Activated B cell treated with CpG ODN at 0.5 μM for 24 hours (primary cell): ENCODE data around the gene PSMA3. TPM values are rescaled to one million over a fixed set of nuclear protein-coding genes. Genes with fewer than 3 reads are reported as not detected.

Experiments
- ATAC-seq: fragments of 200-7000 bp; cut with Tn5 transposase; one replicate; pipeline ENCODE4 v1.10.0; 2021; ENCODE audit warnings: low read depth, mild to moderate bottlenecking, moderate library complexity
- CTCF ChIA-PET: fragments of 350-600 bp; sonication (Branson Sonifier 250); formaldehyde crosslinking; loops from one replicate; lab custom pipeline; 2021; ENCODE audit warnings: antibody characterized with exemption; lab: Charles Lee
- POLR2A ChIA-PET: fragments of 350-600 bp; sonication (Branson Sonifier 250); formaldehyde crosslinking; loops from one replicate; lab custom pipeline; 2021; ENCODE audit warnings: antibody characterized with exemption; lab: Charles Lee
- DNase-seq: peaks from one replicate; pipeline ENCODE4 v3.0.0; 2022
- H3K27ac Mint-ChIP-seq: one replicate; pipeline ENCODE4 v1.8.0; 2020; ENCODE audit warnings: mixed read lengths
- H3K27me3 Mint-ChIP-seq: one replicate; pipeline ENCODE4 v1.8.0; 2021; ENCODE audit warnings: mixed read lengths
- H3K36me3 Mint-ChIP-seq: one replicate; pipeline ENCODE4 v1.8.0; 2021; ENCODE audit warnings: low read depth, mixed read lengths
- H3K4me1 Mint-ChIP-seq: one replicate; pipeline ENCODE4 v1.8.0; 2021; ENCODE audit warnings: mixed read lengths
- H3K4me3 Mint-ChIP-seq: one replicate; pipeline ENCODE4 v1.8.0; 2020; ENCODE audit warnings: mild to moderate bottlenecking, mixed read lengths
- H3K9me3 Mint-ChIP-seq: one replicate; pipeline ENCODE4 v1.8.0; 2020; ENCODE audit warnings: mixed read lengths
- CTCF ChIP-seq: fragments of 200-600 bp; IDR thresholded peaks from one replicate; pipeline ENCODE4 v1.8.0; 2022; ENCODE audit warnings: antibody characterized with exemption, mild to moderate bottlenecking
- intact Hi-C: fragments of 100-400 bp; cut with micrococcal nuclease; formaldehyde crosslinking; loops from one replicate; pipeline ENCODE4 v1.15.1; 2024
- total RNA-seq: library from RNA; stranded (reverse); gene quantifications from 2 replicates; pipeline ENCODE4 v1.2.3, GENCODE V29; 2022

Gene PSMA3
- total RNA-seq: 204 and 208 TPM in 2 replicates

- Mint-ChIP-seq H3K4me1 (peaks cover 51% of the 10 kb centered on the region), H3K36me3 (peaks cover 37% of the 10 kb centered on the region), H3K27ac (peak within 1 kb of the TSS; percentile 98), H3K4me3 (peak within 1 kb of the TSS; percentile 98), H3K9me3 (no peaks in the 10 kb centered on the region), H3K27me3 (peaks cover 1% of the 10 kb centered on the region)
- ChIA-PET POLR2A (interaction anchor here (0.6 to 4.4 kb wide), 6 partner anchors 13 to 392 kb away, joined by 3 to 56 read pairs (median 8); partner anchors contain the start of genes ACTR10, ARID4A, KIAA0586 and TIMM9), CTCF (interaction anchor here (1.9 kb wide), 1 partner anchor 54 kb away, joined by 7 read pairs; the partner anchor contains the start of gene ARID4A)
- intact Hi-C loops: loop anchor here (1.0 to 10.0 kb wide), 9 partner anchors 16 to 1240 kb away; partner anchors contain the start of genes ACTR10, AP5M1, ARID4A and DAAM1
- no peak for TF ChIP-seq CTCF
- DNase-seq (peak; percentile 94), ATAC-seq (peak; percentile 91)
These were observed at the start of gene PSMA3 for GRCh38 chr14:58244556-58245387. Gene PSMA3, plus strand, starts transcription at chr14:58244843. Its CDS starts 78 bp downstream, at chr14:58244921.

- peaks cover 9% of the 10 kb centered on the region for H3K36me3 Mint-ChIP-seq
- H3K4me1 Mint-ChIP-seq: peaks cover 20% of the 10 kb centered on the region
- no peak overlapping the region for H3K27ac Mint-ChIP-seq
- intact Hi-C loops: loop anchor here (5.0 kb wide), 1 partner anchor 441 kb away; the partner anchor contains the start of gene DACT1
- ChIA-PET POLR2A (no interaction called here), CTCF (no interaction called here)
- H3K4me3 Mint-ChIP-seq: no peak overlapping the region
- ATAC-seq (no peak), DNase-seq (no peak)
- no peaks in the 10 kb centered on the region for H3K9me3 Mint-ChIP-seq
- peaks cover 6% of the 10 kb centered on the region for H3K27me3 Mint-ChIP-seq
- TF ChIP-seq CTCF: no peak
These were observed 48.4 kb upstream of the PSMA3 start for GRCh38 chr14:58196198-58196597.

- POLR2A ChIA-PET: interaction anchor here (2.7 kb wide), 1 partner anchor 47 kb away, joined by 25 read pairs; the partner anchor contains the start of gene PSMA3
- CTCF ChIA-PET: no interaction called here
- Mint-ChIP-seq H3K36me3 (peaks cover 12% of the 10 kb centered on the region), H3K27me3 (peaks cover 4% of the 10 kb centered on the region), H3K4me1 (peaks cover 28% of the 10 kb centered on the region), H3K27ac (no peak overlapping the region), H3K9me3 (no peaks in the 10 kb centered on the region), H3K4me3 (no peak overlapping the region)
- TF ChIP-seq CTCF: no peak
- intact Hi-C loops: loop anchor here (5.0 kb wide), 1 partner anchor 439 kb away; the partner anchor contains the start of gene DACT1
- DNase-seq (no peak), ATAC-seq (no peak)
These were observed 46.6 kb upstream of the PSMA3 start for GRCh38 chr14:58198086-58198485.

- H3K27ac Mint-ChIP-seq: peak within 1 kb of the TSS; percentile 93
- peaks cover 19% of the 10 kb centered on the region for H3K36me3 Mint-ChIP-seq
- DNase-seq: peak; percentile 93
- intact Hi-C loops: loop anchor here (1.0 to 10.0 kb wide), 9 partner anchors 39 to 1284 kb away; partner anchors contain the start of genes AP5M1, ARID4A, ARMH4 and DAAM1
- peaks cover 28% of the 10 kb centered on the region for H3K4me1 Mint-ChIP-seq
- no peak for TF ChIP-seq CTCF
- H3K4me3 Mint-ChIP-seq: peak within 1 kb of the TSS; percentile 94
- peak; percentile 88 for ATAC-seq
- ChIA-PET POLR2A (interaction anchor here (0.6 to 2.7 kb wide), 7 partner anchors 8 to 217 kb away, joined by 3 to 25 read pairs (median 3); partner anchors contain the start of genes ARID4A and PSMA3), CTCF (no interaction called here)
- no peaks in the 10 kb centered on the region for H3K9me3 Mint-ChIP-seq
- H3K27me3 Mint-ChIP-seq: no peaks in the 10 kb centered on the region
These were observed 44.7 kb upstream of the PSMA3 start, which contains the start of gene ACTR10 for GRCh38 chr14:58199726-58200479. Gene ACTR10, plus strand, starts transcription at chr14:58200149. Its CDS starts 69 bp downstream, at chr14:58200218.
